ENCODE results near the gene RSU1. TPM values are rescaled to one million over a fixed set of nuclear protein-coding genes. Genes with fewer than 3 reads are reported as not detected.

RSU1 gene
- total and polyA plus RNA-seq, 2 experiments from 2014 or later: 109 to 236 TPM

GRCh38 chr10:16644146-16644545 lies 173.1 kb downstream of the RSU1 start:
- peaks cover 37% of the 10 kb centered on the region for H3K79me2 ChIP-seq (ENCODE audit: insufficient read depth)
- no peaks in the 10 kb centered on the region for H3K27me3 ChIP-seq (replicated peaks; ENCODE audit: insufficient read depth)
- H3K4me3 ChIP-seq: no peak overlapping the region
- H3F3A ChIP-seq (ENCODE audit: insufficient read depth): no peaks in the 10 kb centered on the region
- H3K36me3 ChIP-seq (ENCODE audit: low read depth): no peaks in the 10 kb centered on the region
- H3K4me1 ChIP-seq (ENCODE audit: insufficient read depth): peaks cover 7% of the 10 kb centered on the region; the same call in 1 of the 2 replicates
- in situ Hi-C loops (cut with MboI): no loop called here
- no peak overlapping the region for H2AFZ ChIP-seq
- 75 to 77% methylated on average over 5 of the region's 5 CpGs for whole genome bisulfite sequencing, 2 experiments (ENCODE audit: low coverage in 1 of 2, low lambda C conversion rate in 2 of 2, missing lambda C conversion rate in 2 of 2)
- peak; percentile 20 for DNase-seq
- H3K4me2 ChIP-seq (ENCODE audit: unreplicated experiment): no peak overlapping the region
- H3K9ac ChIP-seq: no peak overlapping the region
- H3K27ac ChIP-seq: no peak overlapping the region
- no peak for TF ChIP-seq EZH2 (IDR thresholded peaks at IDR 0.05; ENCODE audit: insufficient read depth, poor library complexity, severe bottlenecking)
- no peak for TF ChIP-seq EZH2phosphoT487 (IDR thresholded peaks at IDR 0.05; ENCODE audit: insufficient read depth, low read depth)
- no peaks in the 10 kb centered on the region for H4K20me1 ChIP-seq (ENCODE audit: insufficient read depth)
- H3K9me3 ChIP-seq (ENCODE audit: low read depth): no peaks in the 10 kb centered on the region
- H3K9me2 ChIP-seq (ENCODE audit: insufficient read depth): no peaks in the 10 kb centered on the region

GRCh38 chr10:16643502-16643901 lies 173.7 kb downstream of the RSU1 start:
- in situ Hi-C loops (cut with MboI): no loop called here
- Histone ChIP-seq H2AFZ (no peak overlapping the region), H3K9ac (no peak overlapping the region)

GRCh38 chr10:16640153-16640552 lies 177.1 kb downstream of the RSU1 start:
- Histone ChIP-seq H3K36me3 (ENCODE audit: low read depth) (no peaks in the 10 kb centered on the region), H2AFZ (no peak overlapping the region), H3K4me1 (ENCODE audit: insufficient read depth) (peaks cover 7% of the 10 kb centered on the region; the same call in 1 of the 2 replicates), H3K4me2 (ENCODE audit: unreplicated experiment) (no peak overlapping the region), H3K4me3 (no peak overlapping the region), H3K79me2 (ENCODE audit: insufficient read depth) (peaks cover 49% of the 10 kb centered on the region), H3K9me2 (ENCODE audit: insufficient read depth) (no peaks in the 10 kb centered on the region), H3K9me3 (ENCODE audit: low read depth) (no peaks in the 10 kb centered on the region), H3K9ac (no peak overlapping the region), H3K27me3 (replicated peaks; ENCODE audit: insufficient read depth) (no peaks in the 10 kb centered on the region), H4K20me1 (ENCODE audit: insufficient read depth) (no peaks in the 10 kb centered on the region), H3F3A (ENCODE audit: insufficient read depth) (no peaks in the 10 kb centered on the region), H3K27ac (no peak overlapping the region)
- DNase-seq: no peak
- TF ChIP-seq EZH2phosphoT487 (IDR thresholded peaks at IDR 0.05; ENCODE audit: insufficient read depth, low read depth) (no peak), EZH2 (IDR thresholded peaks at IDR 0.05; ENCODE audit: insufficient read depth, poor library complexity, severe bottlenecking) (no peak)
- in situ Hi-C loops (cut with MboI): no loop called here
- 57 to 63% methylated on average over 2 of the region's 2 CpGs for WGBS, 2 experiments (ENCODE audit: low coverage in 1 of 2, low lambda C conversion rate in 2 of 2, missing lambda C conversion rate in 2 of 2)

More at GRCh38 chr10:16643502-16643901, 173.7 kb downstream of the RSU1 start:
- H3K27me3 ChIP-seq (replicated peaks; ENCODE audit: insufficient read depth): no peaks in the 10 kb centered on the region
- H3K9me2 ChIP-seq (ENCODE audit: insufficient read depth): no peaks in the 10 kb centered on the region
- no peak overlapping the region for H3K4me3 ChIP-seq
- H3F3A ChIP-seq (ENCODE audit: insufficient read depth): no peaks in the 10 kb centered on the region
- no peak for DNase-seq
- no peak for TF ChIP-seq EZH2phosphoT487 (IDR thresholded peaks at IDR 0.05; ENCODE audit: insufficient read depth, low read depth)
- TF ChIP-seq EZH2 (IDR thresholded peaks at IDR 0.05; ENCODE audit: insufficient read depth, poor library complexity, severe bottlenecking): no peak
- H3K4me2 ChIP-seq (ENCODE audit: unreplicated experiment): no peak overlapping the region
- no peaks in the 10 kb centered on the region for H4K20me1 ChIP-seq (ENCODE audit: insufficient read depth)
- no peaks in the 10 kb centered on the region for H3K36me3 ChIP-seq (ENCODE audit: low read depth)
- H3K79me2 ChIP-seq (ENCODE audit: insufficient read depth): peaks cover 37% of the 10 kb centered on the region
- H3K4me1 ChIP-seq (ENCODE audit: insufficient read depth): peaks cover 7% of the 10 kb centered on the region; the same call in 1 of the 2 replicates
- 84 to 87% methylated on average over 3 of the region's 3 CpGs for WGBS, 2 experiments (ENCODE audit: low coverage in 1 of 2, low lambda C conversion rate in 2 of 2, missing lambda C conversion rate in 2 of 2)
- H3K9me3 ChIP-seq (ENCODE audit: low read depth): no peaks in the 10 kb centered on the region
- H3K27ac ChIP-seq: no peak overlapping the region

DNA sequence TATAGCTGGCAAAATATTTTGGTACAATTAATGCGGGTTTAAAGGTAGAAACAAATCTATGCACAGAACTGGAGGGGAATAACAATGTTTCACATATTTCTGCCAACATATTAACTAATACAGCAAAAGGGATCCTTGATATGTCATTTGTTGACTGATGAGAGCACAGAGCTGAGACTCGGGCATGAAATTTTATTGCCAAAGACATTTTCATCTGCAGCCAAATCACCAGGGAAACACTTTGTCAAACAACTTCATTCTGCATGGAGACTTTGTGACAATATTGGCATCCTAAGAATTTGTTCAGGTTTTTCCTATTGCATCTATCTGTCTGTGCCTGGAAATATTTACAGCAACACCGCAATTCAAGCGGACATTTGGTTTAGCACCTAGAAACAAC lies 177.8 kb downstream of the RSU1 start:
- no peak for DNase-seq
- H3K9me2 ChIP-seq (ENCODE audit: insufficient read depth): no peaks in the 10 kb centered on the region
- H4K20me1 ChIP-seq (ENCODE audit: insufficient read depth): no peaks in the 10 kb centered on the region
- H3K9ac ChIP-seq: no peak overlapping the region
- 42 to 62% methylated on average over 4 of the region's 4 CpGs for WGBS, 2 experiments (ENCODE audit: low coverage in 1 of 2, low lambda C conversion rate in 2 of 2, missing lambda C conversion rate in 2 of 2)
- TF ChIP-seq EZH2 (IDR thresholded peaks at IDR 0.05; ENCODE audit: insufficient read depth, poor library complexity, severe bottlenecking) (no peak), EZH2phosphoT487 (IDR thresholded peaks at IDR 0.05; ENCODE audit: insufficient read depth, low read depth) (no peak)
- H3F3A ChIP-seq (ENCODE audit: insufficient read depth): no peaks in the 10 kb centered on the region
- H2AFZ ChIP-seq: no peak overlapping the region
- peaks cover 7% of the 10 kb centered on the region; the same call in 1 of the 2 replicates for H3K4me1 ChIP-seq (ENCODE audit: insufficient read depth)
- no peak overlapping the region for H3K4me2 ChIP-seq (ENCODE audit: unreplicated experiment)
- H3K79me2 ChIP-seq (ENCODE audit: insufficient read depth): peaks cover 53% of the 10 kb centered on the region
- no peak overlapping the region for H3K27ac ChIP-seq
- no peaks in the 10 kb centered on the region for H3K27me3 ChIP-seq (replicated peaks; ENCODE audit: insufficient read depth)
- in situ Hi-C loops (cut with MboI): no loop called here
- no peak overlapping the region for H3K4me3 ChIP-seq
- H3K36me3 ChIP-seq (ENCODE audit: low read depth): no peaks in the 10 kb centered on the region
- H3K9me3 ChIP-seq (ENCODE audit: low read depth): no peaks in the 10 kb centered on the region

- TF ChIP-seq EZH2 (IDR thresholded peaks at IDR 0.05; ENCODE audit: insufficient read depth, poor library complexity, severe bottlenecking) (no peak), EZH2phosphoT487 (IDR thresholded peaks at IDR 0.05; ENCODE audit: insufficient read depth, low read depth) (no peak)
- no peak overlapping the region for H3K9ac ChIP-seq
- H2AFZ ChIP-seq: no peak overlapping the region
- 0 out of 2 replicates have a peak, but pooled peaks cover 5% of the 10 kb centered on the region for H4K20me1 ChIP-seq (ENCODE audit: insufficient read depth)
- H3F3A ChIP-seq (ENCODE audit: insufficient read depth): no peaks in the 10 kb centered on the region
- no peak overlapping the region for H3K27ac ChIP-seq
- no peaks in the 10 kb centered on the region for H3K27me3 ChIP-seq (replicated peaks; ENCODE audit: insufficient read depth)
- WGBS, 2 experiments (ENCODE audit: low coverage in 1 of 2, low lambda C conversion rate in 2 of 2, missing lambda C conversion rate in 2 of 2): 97% methylated on average over 5 of the region's 5 CpGs
- in situ Hi-C loops (cut with MboI): no loop called here
- no peaks in the 10 kb centered on the region for H3K4me1 ChIP-seq (ENCODE audit: insufficient read depth)
- no peak for DNase-seq
- peaks cover 35% of the 10 kb centered on the region for H3K79me2 ChIP-seq (ENCODE audit: insufficient read depth)
- H3K4me3 ChIP-seq: no peak overlapping the region
- no peak overlapping the region for H3K4me2 ChIP-seq (ENCODE audit: unreplicated experiment)
- no peaks in the 10 kb centered on the region for H3K36me3 ChIP-seq (ENCODE audit: low read depth)
- no peaks in the 10 kb centered on the region for H3K9me2 ChIP-seq (ENCODE audit: insufficient read depth)
- no peaks in the 10 kb centered on the region for H3K9me3 ChIP-seq (ENCODE audit: low read depth)
Measured at GRCh38 chr10:16632996-16633395, 184.2 kb downstream of the RSU1 start.

Data from GM23248 (cell line).